IMR-90 (cell line): ENCODE data around the gene MTERF1. TPM values are rescaled to one million over a fixed set of nuclear protein-coding genes. Genes with fewer than 3 reads are reported as not detected.

Source experiments
- ATAC-seq: fragments of 200-7000 bp; cut with Tn5 transposase; 2 replicates; pipeline ENCODE4 v1.9.1; 2020; ENCODE audit warnings: low read depth, mild to moderate bottlenecking, moderate library complexity
- BruUV-seq: library from RNA; stranded (reverse); fragments of 400-500 nt; replicated peaks from 2 replicates; lab custom pipeline; 2021; lab: Mats Ljungman, UMichigan
- CTCF ChIA-PET: fragments of 300-600 bp; formaldehyde crosslinking; extraction: SDS; loops from one replicate; lab custom pipeline; 2021; ENCODE audit warnings: antibody characterized with exemption; lab: Yijun Ruan, JAX
- POLR2A ChIA-PET: fragments of 300-600 bp; sonication (Branson Sonifier 250); formaldehyde crosslinking; loops from one replicate; lab custom pipeline; 2022; ENCODE audit warnings: antibody characterized with exemption; ENCODE audit not compliant: unreplicated experiment; lab: Charles Lee
- DNase-seq: peaks from one replicate; pipeline ENCODE4 v3.0.0; 2013
- H2AFZ ChIP-seq: replicated peaks from 2 replicates; pipeline ENCODE3; 2013; ENCODE audit warnings: low read length, mild to moderate bottlenecking; ENCODE audit not compliant: poor library complexity
- H2AK5ac ChIP-seq: 2 replicates; pipeline ENCODE4 v1.6.1; 2013; ENCODE audit warnings: low read depth, low read length, inconsistent platforms
- H2AK9ac ChIP-seq: replicated peaks from 2 replicates; pipeline ENCODE3; 2013; ENCODE audit warnings: mild to moderate bottlenecking, low read depth, low read length, moderate library complexity; ENCODE audit not compliant: poor library complexity
- H2BK120ac ChIP-seq: 2 replicates; pipeline ENCODE4 v1.6.1; 2013; ENCODE audit warnings: low read depth, low read length, inconsistent platforms
- H2BK15ac ChIP-seq: 3 replicates; pipeline ENCODE4 v1.6.1; 2013; ENCODE audit warnings: low read depth, low read length, inconsistent platforms
- H2BK20ac ChIP-seq: 2 replicates; pipeline ENCODE4 v1.6.1; 2013; ENCODE audit warnings: low read depth, mild to moderate bottlenecking, inconsistent platforms, low read length, moderate library complexity
- H2BK5ac ChIP-seq: 2 replicates; pipeline ENCODE4 v1.6.1; 2013; ENCODE audit warnings: mild to moderate bottlenecking, low read depth, low read length, inconsistent platforms; ENCODE audit not compliant: poor library complexity, severe bottlenecking
- H3K14ac ChIP-seq: replicated peaks from 2 replicates; pipeline ENCODE4 v1.6.1; 2013; ENCODE audit warnings: low read depth, low read length, inconsistent platforms
- H3K18ac ChIP-seq: 2 replicates; pipeline ENCODE4 v1.6.1; 2013; ENCODE audit warnings: low read depth, low read length, control low read depth
- H3K23ac ChIP-seq: 2 replicates; pipeline ENCODE4 v1.6.1; 2013; ENCODE audit warnings: low read depth, low read length, inconsistent platforms
- H3K27ac ChIP-seq: 2 replicates; pipeline ENCODE4 v1.5.1; 2013; ENCODE audit warnings: mild to moderate bottlenecking, control low read depth, low read length; ENCODE audit not compliant: insufficient read depth
- H3K27me3 ChIP-seq: 2 replicates; pipeline ENCODE4 v1.6.1; 2013; ENCODE audit warnings: low read length; ENCODE audit not compliant: control insufficient read depth, insufficient read depth
- H3K36me3 ChIP-seq: 2 replicates; pipeline ENCODE4 v1.6.1; 2013; ENCODE audit warnings: low read length, mixed read lengths; ENCODE audit not compliant: control insufficient read depth, insufficient read depth
- H3K4ac ChIP-seq: 2 replicates; pipeline ENCODE4 v1.6.1; 2013; ENCODE audit warnings: low read depth, low read length, inconsistent platforms
- H3K4me1 ChIP-seq: 2 replicates; pipeline ENCODE4 v1.6.1; 2013; ENCODE audit warnings: low read length, mixed read lengths; ENCODE audit not compliant: control insufficient read depth, insufficient read depth
- H3K4me2 ChIP-seq: 2 replicates; pipeline ENCODE4 v1.6.1; 2013; ENCODE audit warnings: low read depth, mild to moderate bottlenecking, control low read depth, low read length, moderate library complexity
- H3K4me3 ChIP-seq: 2 replicates; pipeline ENCODE4 v1.5.1; 2013; ENCODE audit warnings: low read depth, mild to moderate bottlenecking, control low read depth, low read length, moderate library complexity; ENCODE audit not compliant: insufficient read depth
- H3K56ac ChIP-seq: 2 replicates; pipeline ENCODE4 v1.6.1; 2013; ENCODE audit warnings: low read length, inconsistent platforms; ENCODE audit not compliant: insufficient read depth; ENCODE audit errors: extremely low read depth
- H3K79me1 ChIP-seq, 2 experiments: 2 replicates each; pipeline ENCODE4 v1.6.1; 2013; ENCODE audit warnings: low read length in 2 of 2, inconsistent platforms in 1 of 2, low read depth in 1 of 2
- H3K9ac ChIP-seq: 2 replicates; pipeline ENCODE4 v1.6.1; 2013; ENCODE audit warnings: low read depth, low read length, control low read depth
- H3K9me1 ChIP-seq: 2 replicates; pipeline ENCODE4 v1.6.1; 2013; ENCODE audit warnings: low read length, inconsistent platforms; ENCODE audit not compliant: insufficient read depth
- H3K9me3 ChIP-seq: 2 replicates; pipeline ENCODE4 v1.6.1; 2013; ENCODE audit warnings: low read length; ENCODE audit not compliant: control insufficient read depth, insufficient read depth
- H4K20me1 ChIP-seq: 2 replicates; pipeline ENCODE4 v1.6.1; 2013; ENCODE audit warnings: low read length, inconsistent platforms; ENCODE audit not compliant: insufficient read depth
- H4K5ac ChIP-seq: 2 replicates; pipeline ENCODE4 v1.6.1; 2013; ENCODE audit warnings: mild to moderate bottlenecking, low read depth, low read length, control low read depth
- H4K8ac ChIP-seq, 2 experiments: 2 replicates each; pipeline ENCODE4 v1.6.1; 2013; ENCODE audit warnings: low read depth in 2 of 2, low read length in 2 of 2, control low read depth in 1 of 2, inconsistent platforms in 1 of 2
- H4K91ac ChIP-seq: 2 replicates; pipeline ENCODE4 v1.6.1; 2013; ENCODE audit warnings: low read depth, low read length, inconsistent platforms; ENCODE audit not compliant: insufficient read depth
- CEBPB ChIP-seq: IDR thresholded peaks from 2 replicates; pipeline ENCODE4 v1.6.1; 2012; ENCODE audit warnings: low read depth, low read length, improper control_type of control experiment
- RAD21 ChIP-seq: IDR thresholded peaks from 2 replicates; pipeline ENCODE4 v1.6.1; 2012; ENCODE audit warnings: low read length, improper control_type of control experiment
- RCOR1 ChIP-seq: IDR thresholded peaks from 2 replicates; pipeline ENCODE4 v1.6.1; 2012; ENCODE audit warnings: mild to moderate bottlenecking, low read length, improper control_type of control experiment; ENCODE audit not compliant: insufficient replicate concordance
- WGBS, 2 experiments: methylation state at CpG; one replicate each; pipeline versions ENCODE4 v1.1.5 to v1.1.7; 2013; ENCODE audit warnings: missing lambda C conversion rate in 2 of 2; ENCODE audit not compliant: insufficient read length in 1 of 2; ENCODE audit errors: extremely low coverage in 2 of 2; 5-methylcytosine and 5-hydroxymethylcytosine counted together
- dilution Hi-C: fragments of 300-500 bp; cut with HindIII; formaldehyde crosslinking; loops from one replicate; pipeline ENCODE4 v1.14.3; 2018; ENCODE audit warnings: low sequenced_read_pairs; ENCODE audit not compliant: unreplicated experiment
- in situ Hi-C: fragments of 300-500 bp; cut with MboI; formaldehyde crosslinking; loops from 3 replicates; pipeline ENCODE4 v1.14.3; 2019; ENCODE audit warnings: low sequenced_read_pairs, inconsistent platforms, mixed read lengths
- intact Hi-C: fragments of 100-400 bp; cut with micrococcal nuclease; formaldehyde crosslinking; loops from 2 replicates; pipeline ENCODE4 v1.10.0; 2022
- polyA plus RNA-seq, 3 experiments: library from polyadenylated mRNA; depleted of rRNA; stranded (reverse); fragments of >200 nt; gene quantifications; 2 replicates each; pipeline ENCODE4 v1.2.3, GENCODE V29; 2012; ENCODE audit warnings: low replicate concordance in 1 of 3
- total RNA-seq: library from RNA; depleted of rRNA; stranded (reverse); fragments of >200 nt; gene quantifications from 2 replicates; pipeline ENCODE4 v1.2.3, GENCODE V29; 2012
- TF ChIP-seq, protein P1 (sequence below): fragments of 150-350 bp; IDR thresholded peaks from 2 replicates; pipeline ENCODE4 v1.6.1; 2016; ENCODE audit warnings: low read depth, mild to moderate bottlenecking, low read length, moderate library complexity, borderline replicate concordance

MTERF1 gene
- total and polyA plus RNA-seq, 2 of the 4 experiments (the other 2 are of a cell fraction): 7.0 to 7.3 TPM

DNA sequence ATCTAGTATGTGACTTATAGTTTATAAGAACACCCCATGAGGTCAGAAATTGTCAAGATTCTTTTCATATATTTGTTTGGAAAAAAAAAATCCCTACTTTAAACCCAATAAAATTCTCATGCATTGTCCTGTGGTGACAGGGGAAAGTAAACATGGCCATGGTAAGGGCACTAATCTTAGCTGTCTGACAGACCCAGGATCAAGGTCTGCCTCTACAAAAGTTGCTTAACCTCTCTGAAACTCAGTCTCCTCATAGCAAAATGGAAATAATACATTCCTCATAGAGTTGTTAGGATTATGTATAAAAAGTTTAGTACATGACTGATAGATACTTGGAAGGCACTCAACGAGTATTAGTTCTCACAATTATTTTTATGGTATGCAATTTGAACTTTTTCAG lies 37.9 kb upstream of the MTERF1 start:
- H2AK5ac ChIP-seq: no peak overlapping the region
- intact Hi-C loops (no loop called here), in situ Hi-C loops (no loop called here), dilution Hi-C loops (no loop called here)
- no TSS peak for BruUV-seq
- no peak overlapping the region for H2BK15ac ChIP-seq
- no peak overlapping the region for H3K23ac ChIP-seq
- H3K4ac ChIP-seq: no peak overlapping the region
- H3K79me1 ChIP-seq: no peaks in the 10 kb centered on the region
- H2AFZ ChIP-seq: no peak overlapping the region
- no peak overlapping the region for H2BK120ac ChIP-seq
- H2BK5ac ChIP-seq: no peak overlapping the region
- H3K27me3 ChIP-seq: no peaks in the 10 kb centered on the region; the same call in 1 of the 2 replicates
- DNase-seq (no peak), ATAC-seq (no peak)
- no peak overlapping the region for H3K4me3 ChIP-seq
- no peak overlapping the region for H2BK20ac ChIP-seq
- H4K91ac ChIP-seq: no peak overlapping the region
- peaks cover 6% of the 10 kb centered on the region for H3K4me1 ChIP-seq
- H4K8ac ChIP-seq: no peak overlapping the region
- no peaks in the 10 kb centered on the region for H3K9me1 ChIP-seq
- H3K36me3 ChIP-seq: no peaks in the 10 kb centered on the region
- H3K18ac ChIP-seq: no peak overlapping the region
- H3K9me3 ChIP-seq: no peaks in the 10 kb centered on the region
- no peak overlapping the region for H3K56ac ChIP-seq
- TF ChIP-seq RCOR1: no peak
- no peak for TF ChIP-seq CEBPB
- TF ChIP-seq, protein P1, sequence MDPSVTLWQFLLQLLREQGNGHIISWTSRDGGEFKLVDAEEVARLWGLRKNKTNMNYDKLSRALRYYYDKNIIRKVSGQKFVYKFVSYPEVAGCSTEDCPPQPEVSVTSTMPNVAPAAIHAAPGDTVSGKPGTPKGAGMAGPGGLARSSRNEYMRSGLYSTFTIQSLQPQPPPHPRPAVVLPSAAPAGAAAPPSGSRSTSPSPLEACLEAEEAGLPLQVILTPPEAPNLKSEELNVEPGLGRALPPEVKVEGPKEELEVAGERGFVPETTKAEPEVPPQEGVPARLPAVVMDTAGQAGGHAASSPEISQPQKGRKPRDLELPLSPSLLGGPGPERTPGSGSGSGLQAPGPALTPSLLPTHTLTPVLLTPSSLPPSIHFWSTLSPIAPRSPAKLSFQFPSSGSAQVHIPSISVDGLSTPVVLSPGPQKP: no peak
- no peak for TF ChIP-seq RAD21
- POLR2A ChIA-PET: no interaction called here
- H3K9ac ChIP-seq: no peak overlapping the region
- H4K20me1 ChIP-seq: no peaks in the 10 kb centered on the region
- no CpG with 5 or more reads among the region's 1 CpG for WGBS, 2 experiments
- no peak overlapping the region for H3K14ac ChIP-seq
- CTCF ChIA-PET: no interaction called here
- H4K5ac ChIP-seq: no peak overlapping the region
- H3K4me2 ChIP-seq: no peak overlapping the region
- H3K27ac ChIP-seq: no peak overlapping the region
- no peak overlapping the region for H2AK9ac ChIP-seq
